ENCODE measurements around the gene ANKHD1.

The ANKHD1 gene

GRCh38 chr5:140555747-140556312 lies 154.2 kb downstream of the ANKHD1 start:
- H4K20me1 ChIP-seq (ENCODE audit: insufficient read depth, low read length), result peaks cover 7% of the 10 kb centered on the region
- H3K4me3 ChIP-seq (ENCODE audit: low read length), result peak overlapping the region; percentile 92
- peak overlapping the region; percentile 89 for H3K9ac ChIP-seq (ENCODE audit: low read length)
- H3K36me3 ChIP-seq (replicated peaks; ENCODE audit: low read depth, low read length), result peaks cover 23% of the 10 kb centered on the region
- H3K79me2 ChIP-seq (ENCODE audit: low read length), result peaks cover 56% of the 10 kb centered on the region
- peak overlapping the region; percentile 100 for H3K4me2 ChIP-seq (ENCODE audit: low read length)
- H3K9me3 ChIP-seq (ENCODE audit: insufficient read depth, low read length), result no peaks in the 10 kb centered on the region
- peak overlapping the region; percentile 64 for H3K27ac ChIP-seq (ENCODE audit: low read length)
- no peak overlapping the region for H2AFZ ChIP-seq (ENCODE audit: low read depth, low read length)
- H3K27me3 ChIP-seq (ENCODE audit: low read depth, low read length), result no peaks in the 10 kb centered on the region
- peaks cover 44% of the 10 kb centered on the region for H3K4me1 ChIP-seq (ENCODE audit: low read length)
- no peak for TF ChIP-seq CTCF (IDR thresholded peaks at IDR 0.05; ENCODE audit: low read depth, low read length)
- TF ChIP-seq EZH2phosphoT487 (IDR thresholded peaks at IDR 0.05; ENCODE audit: low read depth), result no peak

GRCh38 chr5:140556438-140556837 lies 154.8 kb downstream of the ANKHD1 start:
- Histone ChIP-seq H3K4me3 (ENCODE audit: low read length) (peak overlapping the region; percentile 92), H3K27ac (ENCODE audit: low read length) (peak overlapping the region; percentile 64), H3K9ac (ENCODE audit: low read length) (peak overlapping the region; percentile 89), H3K4me2 (ENCODE audit: low read length) (peak overlapping the region; percentile 100), H3K79me2 (ENCODE audit: low read length) (peaks cover 56% of the 10 kb centered on the region), H3K27me3 (ENCODE audit: low read depth, low read length) (no peaks in the 10 kb centered on the region), H3K4me1 (ENCODE audit: low read length) (peaks cover 44% of the 10 kb centered on the region), H3K9me3 (ENCODE audit: insufficient read depth, low read length) (no peaks in the 10 kb centered on the region), H4K20me1 (ENCODE audit: insufficient read depth, low read length) (peaks cover 7% of the 10 kb centered on the region), H3K36me3 (replicated peaks; ENCODE audit: low read depth, low read length) (peaks cover 20% of the 10 kb centered on the region), H2AFZ (ENCODE audit: low read depth, low read length) (no peak overlapping the region)
- TF ChIP-seq EZH2phosphoT487 (IDR thresholded peaks at IDR 0.05; ENCODE audit: low read depth), result no peak
- TF ChIP-seq CTCF (IDR thresholded peaks at IDR 0.05; ENCODE audit: low read depth, low read length), result no peak

GRCh38 chr5:140557136-140557805 lies 155.6 kb downstream of the ANKHD1 start, which contains the start of gene SRA1:
Gene SRA1, minus strand, starts transcription at chr5:140557473. Its CDS starts 21 bp downstream, at chr5:140557452.
- Histone ChIP-seq H3K36me3 (replicated peaks; ENCODE audit: low read depth, low read length) (peaks cover 13% of the 10 kb centered on the region), H4K20me1 (ENCODE audit: insufficient read depth, low read length) (peaks cover 7% of the 10 kb centered on the region), H2AFZ (ENCODE audit: low read depth, low read length) (no peak within 1 kb of the TSS), H3K9me3 (ENCODE audit: insufficient read depth, low read length) (no peaks in the 10 kb centered on the region), H3K4me2 (ENCODE audit: low read length) (peak within 1 kb of the TSS; percentile 100), H3K27ac (ENCODE audit: low read length) (peak within 1 kb of the TSS; percentile 64), H3K4me1 (ENCODE audit: low read length) (peaks cover 44% of the 10 kb centered on the region), H3K79me2 (ENCODE audit: low read length) (peaks cover 49% of the 10 kb centered on the region), H3K9ac (ENCODE audit: low read length) (peak within 1 kb of the TSS; percentile 89), H3K27me3 (ENCODE audit: low read depth, low read length) (no peaks in the 10 kb centered on the region), H3K4me3 (ENCODE audit: low read length) (peak within 1 kb of the TSS; percentile 92)
- TF ChIP-seq CTCF (IDR thresholded peaks at IDR 0.05; ENCODE audit: low read depth, low read length) (no peak), EZH2phosphoT487 (IDR thresholded peaks at IDR 0.05; ENCODE audit: low read depth) (no peak)

GRCh38 chr5:140557965-140558364 lies 156.3 kb downstream of the ANKHD1 start:
- no peaks in the 10 kb centered on the region for H3K9me3 ChIP-seq (ENCODE audit: insufficient read depth, low read length)
- peaks cover 44% of the 10 kb centered on the region for H3K79me2 ChIP-seq (ENCODE audit: low read length)
- peaks cover 7% of the 10 kb centered on the region; the same call in 1 of the 2 replicates for H4K20me1 ChIP-seq (ENCODE audit: insufficient read depth, low read length)
- no peaks in the 10 kb centered on the region for H3K27me3 ChIP-seq (ENCODE audit: low read depth, low read length)
- H3K9ac ChIP-seq (ENCODE audit: low read length), result peak overlapping the region; percentile 89
- H3K4me1 ChIP-seq (ENCODE audit: low read length), result peaks cover 40% of the 10 kb centered on the region
- peak overlapping the region; percentile 64 for H3K27ac ChIP-seq (ENCODE audit: low read length)
- no peak overlapping the region for H2AFZ ChIP-seq (ENCODE audit: low read depth, low read length)
- TF ChIP-seq EZH2phosphoT487 (IDR thresholded peaks at IDR 0.05; ENCODE audit: low read depth) (no peak), CTCF (IDR thresholded peaks at IDR 0.05; ENCODE audit: low read depth, low read length) (no peak)
- peak overlapping the region; percentile 100 for H3K4me2 ChIP-seq (ENCODE audit: low read length)
- peak overlapping the region; percentile 92 for H3K4me3 ChIP-seq (ENCODE audit: low read length)
- H3K36me3 ChIP-seq (replicated peaks; ENCODE audit: low read depth, low read length), result peaks cover 9% of the 10 kb centered on the region
